ENCODE data around the gene FAM3A. TPM values are rescaled to one million over a fixed set of nuclear protein-coding genes. Genes with fewer than 3 reads are reported as not detected.

FAM3A gene
- total RNA-seq, 4 donors from 2014 or later, result 10.1 to 49.7 (median 38.3) TPM

DNA sequence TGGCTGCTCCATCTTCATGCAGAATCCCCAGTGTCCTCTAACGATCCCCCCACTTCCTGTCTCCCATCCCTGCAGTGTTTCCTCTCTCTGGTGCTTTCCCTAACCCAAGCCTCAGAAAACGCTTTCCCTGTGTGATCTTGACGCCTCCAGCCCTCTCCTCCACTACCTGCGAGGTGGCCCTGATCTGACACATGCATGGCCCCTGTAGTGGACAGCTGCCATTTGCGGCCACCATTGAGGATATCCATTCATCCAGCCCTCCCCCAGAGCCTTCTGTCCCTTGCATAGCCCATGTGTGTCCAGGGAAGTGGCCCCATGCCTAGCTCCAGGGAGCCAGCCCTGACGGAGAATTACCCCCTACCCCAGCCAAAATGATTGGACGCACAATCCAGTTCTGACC, 32.7 kb downstream of the FAM3A start:
- TF ChIP-seq CTCF (IDR thresholded peaks at IDR 0.05; ENCODE audit: low read depth), result no peak

- TF ChIP-seq CTCF (IDR thresholded peaks at IDR 0.05; ENCODE audit: low read depth), result no peak
These were observed 33.2 kb downstream of the FAM3A start for GRCh38 chrX:154482786-154483185.

DNA sequence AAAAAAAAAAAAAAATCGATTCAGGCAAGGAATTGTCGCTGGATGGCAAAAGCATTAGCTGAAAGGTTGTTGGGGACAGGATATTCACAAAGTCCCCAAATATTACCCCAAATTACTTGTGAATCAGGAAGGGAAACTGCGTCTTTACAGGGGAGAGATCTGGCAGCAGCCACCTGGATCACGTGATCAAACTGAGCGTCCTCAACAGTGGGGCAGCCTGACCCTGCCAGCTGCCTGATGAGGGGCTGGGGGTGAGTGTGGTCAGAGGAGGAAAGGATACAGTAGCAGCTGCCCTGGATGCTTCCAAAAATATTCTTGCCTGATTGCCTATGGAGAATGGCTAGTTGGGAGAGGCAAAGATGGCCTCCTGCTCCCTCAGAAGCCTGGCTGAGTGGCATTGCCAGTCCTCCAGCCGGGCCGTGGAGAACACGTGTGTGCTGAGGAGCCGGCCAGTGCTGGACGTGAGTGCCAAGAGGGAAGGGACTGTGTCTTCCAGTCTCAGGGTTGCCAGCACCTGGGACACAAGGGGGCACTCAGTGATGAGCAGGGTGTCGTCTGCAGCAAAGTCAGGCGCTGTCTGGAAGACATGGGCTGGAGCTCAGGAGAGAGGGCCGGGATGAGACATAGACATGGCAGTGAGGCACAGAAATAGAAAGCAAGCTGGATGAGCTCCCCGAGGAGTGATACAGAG, 34.0 kb downstream of the FAM3A start:
- no peak for TF ChIP-seq CTCF (IDR thresholded peaks at IDR 0.05; ENCODE audit: low read depth)

DNA sequence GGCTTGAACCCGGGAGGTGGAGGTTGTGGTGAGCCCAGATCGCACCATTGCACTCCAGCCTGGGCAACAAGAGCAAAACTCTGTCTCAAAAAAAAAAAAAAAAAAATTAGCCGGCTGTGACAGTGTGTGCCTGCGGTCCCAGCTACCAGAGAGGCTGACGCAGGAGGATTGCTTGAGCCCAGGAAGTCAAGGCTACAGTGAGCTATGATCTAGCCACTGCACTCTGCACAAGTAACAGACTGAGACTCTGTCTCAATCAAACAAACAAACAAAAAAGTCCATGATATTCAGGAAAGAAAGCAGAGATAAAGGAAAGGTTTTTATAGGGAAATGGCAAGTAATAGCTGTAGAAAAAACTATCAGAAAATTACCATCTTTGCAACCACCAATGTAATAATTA, 34.8 kb downstream of the FAM3A start:
- TF ChIP-seq CTCF (IDR thresholded peaks at IDR 0.05; ENCODE audit: low read depth), result no peak

GRCh38 chrX:154478728-154479622, 37.1 kb downstream of the FAM3A start, which contains the start of gene LAGE3:
Gene LAGE3, minus strand, starts transcription at chrX:154479281. Its CDS starts 366 bp downstream, at chrX:154478915.
- TF ChIP-seq CTCF (IDR thresholded peaks at IDR 0.05; ENCODE audit: low read depth), result no peak

GRCh38 chrX:154477891-154478477, 38.0 kb downstream of the FAM3A start:
- no peak for TF ChIP-seq CTCF (IDR thresholded peaks at IDR 0.05; ENCODE audit: low read depth)

GRCh38 chrX:154476821-154477220, 39.2 kb downstream of the FAM3A start:
- no peak for TF ChIP-seq CTCF (IDR thresholded peaks at IDR 0.05; ENCODE audit: low read depth)
